Measurements from ENCODE around the gene SH3BP4. TPM values are rescaled to one million over a fixed set of nuclear protein-coding genes. Genes with fewer than 3 reads are reported as not detected.

Gene SH3BP4
- total RNA-seq, 1 donor from 2014 or later, result 0.66 TPM

DNA sequence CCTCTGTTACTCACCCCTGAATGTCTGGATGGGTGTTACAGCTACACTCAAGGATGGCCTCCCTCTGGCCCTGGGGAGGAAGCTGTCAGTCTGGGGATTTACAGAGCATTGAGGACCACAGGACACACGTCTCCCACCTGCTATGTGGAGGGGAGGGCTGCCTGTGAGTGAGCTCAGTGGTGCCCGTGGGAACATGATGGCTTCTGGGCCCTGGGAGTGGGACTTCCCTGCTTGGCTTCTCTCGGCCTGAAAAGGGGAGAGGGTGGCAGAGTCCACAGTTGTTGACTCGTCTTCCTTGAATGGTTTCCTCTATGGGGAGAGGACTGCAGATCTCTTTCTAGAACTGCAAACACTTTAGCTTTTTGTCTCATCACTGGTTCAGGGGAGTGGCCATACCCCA lies 79.1 kb downstream of the SH3BP4 start:
- Mint-ChIP-seq H3K4me3 (ENCODE audit: low read depth) (no peak overlapping the region), H3K27ac (no peak overlapping the region), H3K9me3 (no peaks in the 10 kb centered on the region), H3K4me1 (ENCODE audit: low read depth) (no peaks in the 10 kb centered on the region), H3K27me3 (ENCODE audit: low read depth) (no peaks in the 10 kb centered on the region), H3K36me3 (ENCODE audit: low read depth) (no peaks in the 10 kb centered on the region)
- DNase-seq (ENCODE audit: low spot score), result no peak
- intact Hi-C loops (cut with micrococcal nuclease), result no loop called here

DNA sequence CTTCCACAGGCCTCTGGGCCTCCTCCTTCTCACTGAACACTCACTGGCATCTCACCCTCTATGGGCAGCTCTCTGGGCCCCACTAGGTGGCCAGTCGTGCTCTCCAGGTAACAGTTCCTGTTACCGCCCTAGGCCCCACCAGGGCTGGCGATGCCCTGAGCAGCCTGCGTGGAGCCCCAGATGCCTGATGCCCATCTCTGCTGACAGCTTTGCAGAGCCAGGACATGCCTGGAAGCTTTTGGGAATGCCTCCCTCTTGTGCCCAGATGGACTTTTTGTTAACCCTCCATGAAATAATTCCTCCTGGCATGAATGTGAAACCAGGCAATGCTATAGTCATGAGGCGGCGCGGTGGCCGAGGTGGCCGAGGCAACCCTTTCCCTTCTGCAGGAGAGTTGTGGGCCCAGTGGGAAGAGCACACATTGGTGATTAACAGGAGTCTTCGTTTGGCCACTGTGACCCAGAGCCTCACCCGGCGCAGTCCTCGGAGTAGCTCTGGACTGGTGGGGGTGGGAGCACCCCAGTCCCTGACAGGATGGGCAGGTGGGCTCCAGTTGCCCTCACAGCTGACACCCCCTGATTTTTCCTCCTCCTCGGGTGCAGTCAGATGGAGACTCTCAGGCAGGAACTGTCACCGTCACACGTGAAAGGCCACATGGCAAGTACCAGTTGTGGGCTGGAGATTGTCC lies 80.0 kb downstream of the SH3BP4 start:
- no peak overlapping the region for H3K4me3 Mint-ChIP-seq (ENCODE audit: low read depth)
- H3K9me3 Mint-ChIP-seq, result no peaks in the 10 kb centered on the region
- DNase-seq (ENCODE audit: low spot score), result no peak
- H3K4me1 Mint-ChIP-seq (ENCODE audit: low read depth), result no peaks in the 10 kb centered on the region
- no peaks in the 10 kb centered on the region for H3K36me3 Mint-ChIP-seq (ENCODE audit: low read depth)
- no peak overlapping the region for H3K27ac Mint-ChIP-seq
- intact Hi-C loops (cut with micrococcal nuclease), result no loop called here
- no peaks in the 10 kb centered on the region for H3K27me3 Mint-ChIP-seq (ENCODE audit: low read depth)

DNA sequence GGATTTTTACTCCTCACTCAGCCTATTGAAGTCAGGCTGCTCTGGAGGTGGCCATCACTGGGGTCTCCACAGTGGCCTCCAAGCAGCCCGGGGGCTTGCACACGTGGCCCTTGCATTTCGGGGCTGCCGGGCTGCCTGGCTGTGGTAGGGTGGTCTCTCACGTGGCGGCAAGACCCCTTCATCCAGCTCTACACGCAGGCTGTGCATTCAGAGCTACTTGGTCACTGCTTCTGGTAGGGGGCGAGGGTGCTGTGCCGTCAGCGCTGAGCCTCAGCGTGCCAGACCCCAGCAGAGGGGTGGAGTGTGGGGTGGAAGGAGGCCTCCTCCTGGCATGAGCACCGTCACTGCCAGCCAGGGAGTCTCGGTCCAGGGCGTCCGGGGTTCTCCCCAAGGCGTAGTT lies 80.6 kb downstream of the SH3BP4 start:
- H3K4me1 Mint-ChIP-seq (ENCODE audit: low read depth), result no peaks in the 10 kb centered on the region
- no peaks in the 10 kb centered on the region for H3K36me3 Mint-ChIP-seq (ENCODE audit: low read depth)
- no peaks in the 10 kb centered on the region for H3K27me3 Mint-ChIP-seq (ENCODE audit: low read depth)
- no peak for DNase-seq (ENCODE audit: low spot score)
- intact Hi-C loops (cut with micrococcal nuclease), result no loop called here
- H3K27ac Mint-ChIP-seq, result no peak overlapping the region
- H3K4me3 Mint-ChIP-seq (ENCODE audit: low read depth), result no peak overlapping the region
- no peaks in the 10 kb centered on the region for H3K9me3 Mint-ChIP-seq

DNA sequence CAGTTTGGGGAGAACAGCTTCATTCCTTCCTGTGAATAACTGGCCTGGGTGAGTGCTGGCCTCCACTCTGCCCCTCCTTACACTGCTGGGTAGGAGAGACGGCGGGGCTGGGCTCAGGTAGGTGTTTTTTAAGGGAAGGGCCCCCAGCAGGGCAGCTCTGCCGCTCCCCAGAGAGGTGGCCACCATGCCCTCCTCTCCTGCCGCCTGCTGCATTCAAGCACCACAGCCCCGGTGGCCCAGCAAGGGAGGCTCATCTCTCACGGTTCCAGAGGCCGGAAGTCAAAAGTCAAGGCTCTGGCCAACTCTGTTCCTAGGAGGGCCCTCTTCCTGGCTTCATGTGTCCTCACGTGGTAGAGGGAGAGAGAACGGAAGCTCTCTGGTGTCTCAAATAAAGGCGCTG lies 81.1 kb downstream of the SH3BP4 start:
- Mint-ChIP-seq H3K4me3 (ENCODE audit: low read depth) (no peak overlapping the region), H3K27ac (no peak overlapping the region), H3K9me3 (no peaks in the 10 kb centered on the region), H3K36me3 (ENCODE audit: low read depth) (no peaks in the 10 kb centered on the region), H3K4me1 (ENCODE audit: low read depth) (no peaks in the 10 kb centered on the region), H3K27me3 (ENCODE audit: low read depth) (no peaks in the 10 kb centered on the region)
- intact Hi-C loops (cut with micrococcal nuclease), result no loop called here
- no peak for DNase-seq (ENCODE audit: low spot score)

DNA sequence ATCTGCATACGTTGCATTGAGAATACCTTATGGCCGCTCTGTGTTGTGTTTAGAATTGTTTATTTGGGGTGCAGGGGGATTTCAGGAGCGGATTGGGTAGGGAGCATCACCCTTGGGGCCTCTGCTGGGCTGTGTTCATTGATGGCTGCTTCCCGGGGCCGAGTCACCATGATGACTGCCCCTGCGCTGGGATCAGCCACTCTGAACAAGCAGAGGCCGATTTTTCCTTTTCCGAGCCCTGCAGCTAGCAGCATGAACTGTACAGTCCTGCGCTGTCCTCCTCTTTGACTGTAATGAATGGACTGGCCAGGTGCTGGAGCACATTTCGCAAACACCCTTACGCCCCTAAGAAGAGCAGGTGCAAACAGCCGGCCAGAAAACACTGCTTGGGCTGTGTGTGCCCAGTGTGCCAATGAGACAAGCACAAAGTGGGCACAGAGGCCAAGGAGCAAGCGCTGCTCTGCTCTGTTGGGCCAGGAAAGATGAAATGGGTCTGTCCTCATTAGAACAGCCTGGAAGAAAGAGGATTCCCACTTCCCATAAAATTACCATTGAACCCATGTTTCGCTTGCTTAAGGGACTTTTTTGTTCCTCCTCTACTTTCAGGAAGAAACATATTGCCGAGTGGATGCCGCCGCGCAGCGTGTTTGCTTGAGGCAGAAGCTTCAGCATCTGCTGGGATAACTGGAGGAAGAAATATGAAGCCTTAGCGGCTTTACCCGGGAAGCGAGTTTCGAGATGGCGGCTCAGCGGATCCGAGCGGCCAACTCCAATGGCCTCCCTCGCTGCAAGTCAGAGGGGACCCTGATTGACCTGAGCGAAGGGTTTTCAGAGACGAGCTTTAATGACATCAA lies 82.7 kb downstream of the SH3BP4 start:
- no peak overlapping the region for H3K4me3 Mint-ChIP-seq (ENCODE audit: low read depth)
- H3K9me3 Mint-ChIP-seq, result no peaks in the 10 kb centered on the region
- no peaks in the 10 kb centered on the region for H3K27me3 Mint-ChIP-seq (ENCODE audit: low read depth)
- H3K27ac Mint-ChIP-seq, result no peak overlapping the region
- DNase-seq (ENCODE audit: low spot score), result no peak
- H3K36me3 Mint-ChIP-seq (ENCODE audit: low read depth), result no peaks in the 10 kb centered on the region
- intact Hi-C loops (cut with micrococcal nuclease), result no loop called here
- no peaks in the 10 kb centered on the region for H3K4me1 Mint-ChIP-seq (ENCODE audit: low read depth)

DNA sequence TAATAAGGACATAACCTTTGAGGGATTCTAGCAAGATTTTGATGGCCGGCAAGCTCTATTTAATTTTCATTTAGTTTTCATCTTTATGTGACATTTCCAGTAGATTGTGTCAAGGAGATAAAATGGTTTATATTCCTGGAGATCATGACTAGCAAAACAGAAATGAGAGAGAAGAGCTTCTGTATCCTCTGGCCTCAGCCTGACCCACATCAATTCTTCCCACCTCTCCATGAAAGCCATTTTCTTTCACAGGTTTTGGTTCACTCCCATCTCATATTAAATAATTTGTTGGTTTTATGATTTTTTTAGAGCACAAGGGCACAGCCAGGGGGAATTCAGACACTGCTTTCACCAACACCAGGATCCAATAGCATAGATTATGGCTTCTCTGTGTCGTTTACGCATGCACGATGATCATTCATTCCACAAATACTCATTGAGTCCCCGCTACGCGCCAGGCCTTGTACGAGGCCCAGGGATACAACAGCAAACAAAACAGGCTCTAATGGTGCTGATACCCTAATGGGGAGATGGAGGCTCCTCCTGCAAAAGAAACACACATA lies 85.9 kb downstream of the SH3BP4 start:
- Mint-ChIP-seq H3K27me3 (ENCODE audit: low read depth) (no peaks in the 10 kb centered on the region), H3K4me1 (ENCODE audit: low read depth) (no peaks in the 10 kb centered on the region), H3K36me3 (ENCODE audit: low read depth) (no peaks in the 10 kb centered on the region), H3K27ac (no peak overlapping the region), H3K9me3 (no peaks in the 10 kb centered on the region), H3K4me3 (ENCODE audit: low read depth) (no peak overlapping the region)
- DNase-seq (ENCODE audit: low spot score), result no peak
- intact Hi-C loops (cut with micrococcal nuclease), result no loop called here

DNA sequence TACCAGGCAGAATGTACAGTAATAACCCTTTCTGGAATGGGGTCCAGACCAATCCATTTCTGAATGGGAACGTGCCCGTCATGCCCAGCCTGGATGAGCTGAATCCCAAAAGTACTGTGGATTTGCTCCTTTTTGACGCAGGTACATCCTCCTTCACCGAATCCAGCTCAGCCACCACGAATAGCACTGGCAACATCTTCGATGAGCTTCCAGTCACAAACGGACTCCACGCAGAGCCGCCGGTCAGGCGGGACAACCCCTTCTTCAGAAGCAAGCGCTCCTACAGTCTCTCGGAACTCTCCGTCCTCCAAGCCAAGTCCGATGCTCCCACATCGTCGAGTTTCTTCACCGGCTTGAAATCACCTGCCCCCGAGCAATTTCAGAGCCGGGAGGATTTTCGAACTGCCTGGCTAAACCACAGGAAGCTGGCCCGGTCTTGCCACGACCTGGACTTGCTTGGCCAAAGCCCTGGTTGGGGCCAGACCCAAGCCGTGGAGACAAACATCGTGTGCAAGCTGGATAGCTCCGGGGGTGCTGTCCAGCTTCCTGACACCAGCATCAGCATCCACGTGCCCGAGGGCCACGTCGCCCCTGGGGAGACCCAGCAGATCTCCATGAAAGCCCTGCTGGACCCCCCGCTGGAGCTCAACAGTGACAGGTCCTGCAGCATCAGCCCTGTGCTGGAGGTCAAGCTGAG lies 89.6 kb downstream of the SH3BP4 start:
- DNase-seq (ENCODE audit: low spot score), result no peak
- H3K36me3 Mint-ChIP-seq (ENCODE audit: low read depth), result no peaks in the 10 kb centered on the region
- no peaks in the 10 kb centered on the region for H3K27me3 Mint-ChIP-seq (ENCODE audit: low read depth)
- no peak overlapping the region for H3K27ac Mint-ChIP-seq
- peaks cover 9% of the 10 kb centered on the region for H3K4me1 Mint-ChIP-seq (ENCODE audit: low read depth)
- no peaks in the 10 kb centered on the region for H3K9me3 Mint-ChIP-seq
- no peak overlapping the region for H3K4me3 Mint-ChIP-seq (ENCODE audit: low read depth)
- intact Hi-C loops (cut with micrococcal nuclease), result no loop called here

DNA sequence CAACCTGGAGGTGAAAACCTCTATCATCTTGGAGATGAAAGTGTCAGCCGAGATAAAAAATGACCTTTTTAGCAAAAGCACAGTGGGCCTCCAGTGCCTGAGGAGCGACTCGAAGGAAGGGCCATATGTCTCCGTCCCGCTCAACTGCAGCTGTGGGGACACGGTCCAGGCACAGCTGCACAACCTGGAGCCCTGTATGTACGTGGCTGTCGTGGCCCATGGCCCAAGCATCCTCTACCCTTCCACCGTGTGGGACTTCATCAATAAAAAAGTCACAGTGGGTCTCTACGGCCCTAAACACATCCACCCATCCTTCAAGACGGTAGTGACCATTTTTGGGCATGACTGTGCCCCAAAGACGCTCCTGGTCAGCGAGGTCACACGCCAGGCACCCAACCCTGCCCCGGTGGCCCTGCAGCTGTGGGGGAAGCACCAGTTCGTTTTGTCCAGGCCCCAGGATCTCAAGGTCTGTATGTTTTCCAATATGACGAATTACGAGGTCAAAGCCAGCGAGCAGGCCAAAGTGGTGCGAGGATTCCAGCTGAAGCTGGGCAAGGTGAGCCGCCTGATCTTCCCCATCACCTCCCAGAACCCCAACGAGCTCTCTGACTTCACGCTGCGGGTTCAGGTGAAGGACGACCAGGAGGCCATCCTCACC lies 90.2 kb downstream of the SH3BP4 start:
- Mint-ChIP-seq H3K27me3 (ENCODE audit: low read depth) (no peaks in the 10 kb centered on the region), H3K9me3 (no peaks in the 10 kb centered on the region), H3K36me3 (ENCODE audit: low read depth) (no peaks in the 10 kb centered on the region), H3K27ac (no peak overlapping the region), H3K4me1 (ENCODE audit: low read depth) (peaks cover 9% of the 10 kb centered on the region), H3K4me3 (ENCODE audit: low read depth) (no peak overlapping the region)
- intact Hi-C loops (cut with micrococcal nuclease), result no loop called here
- no peak for DNase-seq (ENCODE audit: low spot score)

DNA sequence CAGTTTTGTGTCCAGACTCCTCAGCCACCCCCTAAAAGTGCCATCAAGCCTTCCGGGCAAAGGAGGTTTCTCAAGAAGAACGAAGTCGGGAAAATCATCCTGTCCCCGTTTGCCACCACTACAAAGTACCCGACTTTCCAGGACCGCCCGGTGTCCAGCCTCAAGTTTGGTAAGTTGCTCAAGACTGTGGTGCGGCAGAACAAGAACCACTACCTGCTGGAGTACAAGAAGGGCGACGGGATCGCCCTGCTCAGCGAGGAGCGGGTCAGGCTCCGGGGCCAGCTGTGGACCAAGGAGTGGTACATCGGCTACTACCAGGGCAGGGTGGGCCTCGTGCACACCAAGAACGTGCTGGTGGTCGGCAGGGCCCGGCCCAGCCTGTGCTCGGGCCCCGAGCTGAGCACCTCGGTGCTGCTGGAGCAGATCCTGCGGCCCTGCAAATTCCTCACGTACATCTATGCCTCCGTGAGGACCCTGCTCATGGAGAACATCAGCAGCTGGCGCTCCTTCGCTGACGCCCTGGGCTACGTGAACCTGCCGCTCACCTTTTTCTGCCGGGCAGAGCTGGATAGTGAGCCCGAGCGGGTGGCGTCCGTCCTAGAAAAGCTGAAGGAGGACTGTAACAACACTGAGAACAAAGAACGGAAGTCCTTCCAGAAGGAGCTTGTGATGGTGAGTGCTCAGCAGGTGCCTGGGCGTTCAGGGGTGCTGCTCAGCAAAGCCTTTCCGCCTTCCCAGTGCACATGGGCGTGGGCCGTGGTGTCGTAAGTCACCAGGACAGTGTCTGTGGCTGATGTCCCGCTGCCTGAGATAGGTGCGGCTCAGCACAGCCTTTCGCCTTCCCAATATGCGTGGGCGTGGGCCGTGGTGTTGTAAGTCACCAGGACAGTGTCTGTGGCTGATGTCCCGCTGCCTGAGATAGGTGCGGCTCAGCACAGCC lies 91.0 kb downstream of the SH3BP4 start:
- no peak for DNase-seq (ENCODE audit: low spot score)
- no peaks in the 10 kb centered on the region for H3K36me3 Mint-ChIP-seq (ENCODE audit: low read depth)
- no peaks in the 10 kb centered on the region for H3K9me3 Mint-ChIP-seq
- no peak overlapping the region for H3K4me3 Mint-ChIP-seq (ENCODE audit: low read depth)
- H3K27me3 Mint-ChIP-seq (ENCODE audit: low read depth), result no peaks in the 10 kb centered on the region
- intact Hi-C loops (cut with micrococcal nuclease), result no loop called here
- no peak overlapping the region for H3K27ac Mint-ChIP-seq
- peaks cover 9% of the 10 kb centered on the region for H3K4me1 Mint-ChIP-seq (ENCODE audit: low read depth)

DNA sequence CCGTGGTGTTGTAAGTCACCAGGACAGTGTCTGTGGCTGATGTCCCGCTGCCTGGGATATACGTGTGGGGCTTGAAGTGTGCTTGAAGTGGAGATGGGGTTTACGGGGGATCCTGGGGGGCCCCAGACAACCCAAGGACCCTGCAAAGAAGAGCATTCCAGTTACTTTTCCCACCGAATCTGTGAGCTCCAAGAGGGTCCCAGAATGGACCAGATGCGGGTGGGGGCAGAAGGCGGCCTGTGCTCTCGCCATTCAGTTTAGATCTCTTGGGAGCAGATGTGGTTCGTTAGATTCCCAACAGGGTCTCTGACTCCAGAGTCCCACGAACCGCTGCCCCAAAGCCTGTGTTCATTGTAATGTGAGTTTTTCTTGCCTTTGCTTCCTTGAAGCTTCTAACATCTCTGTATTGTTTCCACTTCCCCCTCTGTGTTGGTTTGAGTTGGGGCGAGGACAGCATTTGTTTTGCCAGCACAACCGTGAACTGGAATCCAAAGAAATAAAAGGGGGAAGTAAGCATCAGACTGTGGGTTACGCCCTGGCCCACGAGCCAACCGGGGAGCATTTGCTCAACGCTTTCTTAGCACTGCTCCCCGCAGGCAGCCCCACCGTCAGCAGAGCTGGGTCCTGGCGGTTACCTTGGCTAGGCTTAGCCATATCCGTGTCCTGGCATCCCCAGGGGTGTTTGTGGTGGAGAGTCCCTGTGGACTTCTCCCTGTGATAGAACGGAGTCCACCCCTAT lies 92.1 kb downstream of the SH3BP4 start:
- Mint-ChIP-seq H3K27ac (no peak overlapping the region), H3K9me3 (no peaks in the 10 kb centered on the region), H3K36me3 (ENCODE audit: low read depth) (no peaks in the 10 kb centered on the region), H3K4me1 (ENCODE audit: low read depth) (peaks cover 9% of the 10 kb centered on the region), H3K27me3 (ENCODE audit: low read depth) (no peaks in the 10 kb centered on the region), H3K4me3 (ENCODE audit: low read depth) (no peak overlapping the region)
- intact Hi-C loops (cut with micrococcal nuclease), result no loop called here
- no peak for DNase-seq (ENCODE audit: low spot score)

DNA sequence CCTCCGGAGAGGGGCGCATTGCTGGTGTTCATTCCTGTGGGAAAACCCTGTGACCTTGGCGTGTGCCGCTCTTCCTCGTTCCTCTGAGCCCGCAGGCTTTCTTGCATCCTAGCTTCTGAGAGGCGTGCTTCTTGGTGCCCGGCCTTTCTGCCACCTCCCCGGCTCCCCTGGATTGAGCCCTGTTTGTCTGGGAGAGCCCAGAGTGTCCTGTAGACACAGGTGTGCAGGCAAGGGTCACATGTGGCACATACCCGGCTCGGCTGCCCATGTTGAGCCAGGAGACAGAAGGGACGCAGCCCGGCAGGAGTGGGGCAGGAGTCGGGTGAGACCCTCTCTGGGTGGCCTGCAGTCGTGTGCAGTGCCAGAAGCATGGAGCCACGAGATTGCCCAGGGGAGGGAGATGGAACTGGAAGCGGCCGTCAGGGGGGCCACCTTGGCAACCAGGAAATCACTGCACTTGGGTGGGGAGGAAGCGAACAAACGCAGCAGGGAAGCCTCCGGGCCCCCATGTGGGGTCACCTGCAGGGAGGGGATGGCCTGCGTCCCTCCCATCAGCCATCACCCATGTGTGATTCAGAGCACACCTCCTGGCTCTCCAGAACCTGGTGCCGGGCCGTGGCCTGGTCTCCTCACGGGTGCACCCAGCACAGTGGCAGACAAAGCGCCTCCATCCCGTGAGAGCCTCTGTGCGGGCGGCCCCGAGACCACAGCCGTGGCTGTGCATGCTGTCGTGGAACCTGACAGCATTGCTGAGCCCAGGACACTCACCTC lies 92.9 kb downstream of the SH3BP4 start:
- Mint-ChIP-seq H3K4me1 (ENCODE audit: low read depth) (peaks cover 9% of the 10 kb centered on the region), H3K36me3 (ENCODE audit: low read depth) (no peaks in the 10 kb centered on the region), H3K27me3 (ENCODE audit: low read depth) (no peaks in the 10 kb centered on the region), H3K27ac (no peak overlapping the region), H3K9me3 (no peaks in the 10 kb centered on the region), H3K4me3 (ENCODE audit: low read depth) (no peak overlapping the region)
- DNase-seq (ENCODE audit: low spot score), result no peak
- intact Hi-C loops (cut with micrococcal nuclease), result no loop called here

Measured in activated T-helper 2 cell treated with anti-CD3 and anti-CD28 coated beads, Interferon-gamma antibody, Interleukin-2, Interleukin-4, amounts not matched to agents 10 μg/mL and 5 μg/mL and 100 μg/mL, durations not matched to agents 14 hours and 24 hours and 36 hours (primary cell).